Subcutaneous adipose tissue (tissue), 4 donors: ENCODE measurements around the gene NPR2. TPM values are rescaled to one million over a fixed set of nuclear protein-coding genes. Genes with fewer than 3 reads are reported as not detected.

Source experiments
- CTCF ChIP-seq: fragments of 450-650 bp; IDR thresholded peaks from one replicate; pipeline ENCODE4 v1.5.1; 2016; ENCODE audit warnings: low read depth, mild to moderate bottlenecking, control low read depth, antibody characterized with exemption, moderate library complexity
- total RNA-seq, 4 donors: library from RNA; depleted of rRNA; stranded (reverse); fragments of >200 nt; gene quantifications; one replicate each; pipeline ENCODE4 v1.1.0, GENCODE V29; 2016

Gene NPR2
- total RNA-seq, 4 donors from 2014 or later = 15.8 to 36.1 (median 24.3) TPM

GRCh38 chr9:35756275-35757225 is 34.8 kb upstream of the NPR2 start:
- TF ChIP-seq CTCF = no peak

GRCh38 chr9:35757226-35757891 is 34.0 kb upstream of the NPR2 start:
- TF ChIP-seq CTCF = no peak

- no peak for TF ChIP-seq CTCF
Measured at GRCh38 chr9:35757892-35758275, 33.5 kb upstream of the NPR2 start.

- TF ChIP-seq CTCF = no peak
Measured at GRCh38 chr9:35758475-35759050, 32.8 kb upstream of the NPR2 start.

- no peak for TF ChIP-seq CTCF
Measured at GRCh38 chr9:35759795-35760194, 31.6 kb upstream of the NPR2 start.

GRCh38 chr9:35760651-35761050 is 30.7 kb upstream of the NPR2 start:
- TF ChIP-seq CTCF = no peak

- TF ChIP-seq CTCF = no peak
Measured at GRCh38 chr9:35763181-35763580, 28.2 kb upstream of the NPR2 start.
